ENCODE data around the gene LTBP4. TPM values are rescaled to one million over a fixed set of nuclear protein-coding genes. Genes with fewer than 3 reads are reported as not detected.

Gene LTBP4
- total RNA-seq, 4 donors from 2014 or later, result 851 to 1,504 (median 1,156) TPM

DNA sequence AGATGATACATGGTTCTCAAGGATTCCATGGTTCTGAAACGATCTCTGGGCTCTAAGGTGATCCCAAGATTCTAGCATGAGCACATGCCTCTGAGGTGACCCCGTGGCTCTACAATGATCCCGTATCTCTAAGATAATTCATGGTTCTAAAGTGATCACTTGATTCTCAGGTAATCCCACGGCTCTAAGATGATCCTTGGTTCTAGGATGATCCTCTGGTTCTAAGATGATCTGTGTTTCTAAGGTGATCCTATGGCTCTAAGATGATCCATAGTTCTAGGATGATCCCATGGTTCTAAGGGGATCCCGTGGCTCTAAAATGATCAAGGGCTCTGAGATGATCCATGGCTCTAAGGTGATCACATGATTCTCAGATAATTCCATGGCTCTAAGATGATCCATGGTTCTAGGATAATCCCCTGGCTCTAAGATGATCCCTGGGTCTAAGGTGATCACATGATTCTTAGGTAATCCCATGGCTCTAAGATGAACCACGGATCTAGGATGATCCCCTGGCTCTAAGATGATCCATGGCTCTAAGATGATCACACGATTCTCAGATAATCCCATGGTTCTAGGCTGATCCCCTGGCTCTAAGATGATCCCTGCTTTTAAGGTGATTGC is 67.9 kb downstream of the LTBP4 start:
- 93 to 95% methylated on average over 7 of the region's 7 CpGs for WGBS, 2 donors
- no peak overlapping the region for H3K4me3 ChIP-seq
- H3K27ac ChIP-seq, result no peak overlapping the region
- H3K4me1 ChIP-seq, result peaks cover 0 to 22% (median 2%) of the 10 kb centered on the region in 4 donors
- no peak for DNase-seq (ENCODE audit: low spot score in 2 of 2)
- H3K36me3 ChIP-seq, result peaks cover 0 to 75% (median 6%) of the 10 kb centered on the region in 3 donors
- H3K9me3 ChIP-seq, result peaks cover 0 to 5% (median 0%) of the 10 kb centered on the region in 4 donors
- TF ChIP-seq, protein P1, sequence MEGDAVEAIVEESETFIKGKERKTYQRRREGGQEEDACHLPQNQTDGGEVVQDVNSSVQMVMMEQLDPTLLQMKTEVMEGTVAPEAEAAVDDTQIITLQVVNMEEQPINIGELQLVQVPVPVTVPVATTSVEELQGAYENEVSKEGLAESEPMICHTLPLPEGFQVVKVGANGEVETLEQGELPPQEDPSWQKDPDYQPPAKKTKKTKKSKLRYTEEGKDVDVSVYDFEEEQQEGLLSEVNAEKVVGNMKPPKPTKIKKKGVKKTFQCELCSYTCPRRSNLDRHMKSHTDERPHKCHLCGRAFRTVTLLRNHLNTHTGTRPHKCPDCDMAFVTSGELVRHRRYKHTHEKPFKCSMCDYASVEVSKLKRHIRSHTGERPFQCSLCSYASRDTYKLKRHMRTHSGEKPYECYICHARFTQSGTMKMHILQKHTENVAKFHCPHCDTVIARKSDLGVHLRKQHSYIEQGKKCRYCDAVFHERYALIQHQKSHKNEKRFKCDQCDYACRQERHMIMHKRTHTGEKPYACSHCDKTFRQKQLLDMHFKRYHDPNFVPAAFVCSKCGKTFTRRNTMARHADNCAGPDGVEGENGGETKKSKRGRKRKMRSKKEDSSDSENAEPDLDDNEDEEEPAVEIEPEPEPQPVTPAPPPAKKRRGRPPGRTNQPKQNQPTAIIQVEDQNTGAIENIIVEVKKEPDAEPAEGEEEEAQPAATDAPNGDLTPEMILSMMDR (IDR thresholded peaks at IDR 0.05), result no peak
- H3K27me3 ChIP-seq, result no peaks in the 10 kb centered on the region

DNA sequence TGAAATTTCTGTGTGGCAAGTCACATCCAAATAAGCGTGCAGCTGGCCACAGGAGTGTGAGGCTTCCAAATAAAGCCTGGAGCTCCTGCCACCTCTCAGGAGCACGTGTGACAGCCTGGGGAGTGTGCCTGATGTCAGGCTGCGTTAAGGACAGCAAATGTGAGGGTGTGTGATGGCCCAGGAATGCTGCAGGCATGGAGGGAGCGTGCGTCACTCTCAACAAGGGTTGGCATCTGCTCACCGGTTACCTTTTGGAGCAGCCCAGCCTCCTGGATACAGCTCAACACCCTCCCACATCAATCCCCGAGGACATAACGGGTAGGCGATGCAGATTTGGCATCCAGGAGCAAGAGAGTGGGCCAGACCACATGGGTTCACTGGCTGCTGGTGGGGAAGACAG is 70.2 kb downstream of the LTBP4 start:
- no peaks in the 10 kb centered on the region for H3K27me3 ChIP-seq
- peaks cover 0 to 5% (median 0%) of the 10 kb centered on the region in 4 donors for H3K9me3 ChIP-seq
- WGBS, 2 donors, result 77 to 83% methylated on average over 5 to 9 of the region's 9 CpGs
- H3K4me3 ChIP-seq, result no peak overlapping the region
- no peak overlapping the region for H3K27ac ChIP-seq
- TF ChIP-seq, protein P1 (IDR thresholded peaks at IDR 0.05), result no peak
- TF ChIP-seq POLR2A (IDR thresholded peaks at IDR 0.05), result no peak
- TF ChIP-seq EP300 (IDR thresholded peaks at IDR 0.05), result no peak
- peaks cover 0 to 8% (median 0%) of the 10 kb centered on the region in 4 donors for H3K4me1 ChIP-seq
- DNase-seq (ENCODE audit: low spot score in 2 of 2), result no peak
- H3K36me3 ChIP-seq, result peaks cover 8 to 98% (median 18%) of the 10 kb centered on the region in 3 donors

DNA sequence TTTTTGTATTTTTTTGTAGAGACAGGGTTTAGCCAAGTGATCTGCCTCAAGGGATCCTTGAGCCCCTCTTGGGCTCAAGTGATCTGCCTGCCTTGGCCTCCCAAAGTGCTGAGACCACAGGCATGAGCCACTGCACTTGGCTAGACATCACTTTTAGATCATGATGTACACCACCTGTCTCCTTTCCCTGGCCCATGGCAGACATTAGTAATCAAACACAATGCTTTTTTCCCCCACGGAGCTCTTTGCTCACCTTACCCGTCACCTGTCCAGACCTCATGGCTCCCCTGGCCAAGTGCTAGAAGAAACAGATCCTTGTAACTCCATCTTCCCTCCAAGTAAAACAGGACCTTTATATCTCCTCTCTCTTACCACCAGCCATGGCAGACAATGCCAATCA is 70.9 kb downstream of the LTBP4 start:
- H3K27me3 ChIP-seq, result no peaks in the 10 kb centered on the region
- peaks cover 0 to 5% (median 0%) of the 10 kb centered on the region in 4 donors for H3K9me3 ChIP-seq
- peaks cover 0 to 7% (median 0%) of the 10 kb centered on the region in 4 donors for H3K4me1 ChIP-seq
- TF ChIP-seq EP300 (IDR thresholded peaks at IDR 0.05), result no peak
- TF ChIP-seq, protein P1 (IDR thresholded peaks at IDR 0.05), result no peak
- no peak for TF ChIP-seq POLR2A (IDR thresholded peaks at IDR 0.05)
- no peak for DNase-seq (ENCODE audit: low spot score in 2 of 2)
- 70 to 85% methylated on average over 2 of the region's 2 CpGs for WGBS, 2 donors
- peaks cover 14 to 100% (median 18%) of the 10 kb centered on the region in 3 donors for H3K36me3 ChIP-seq
- no peak overlapping the region for H3K4me3 ChIP-seq
- peak overlapping the region in 1 of 4 donors; percentile 24 for H3K27ac ChIP-seq

DNA sequence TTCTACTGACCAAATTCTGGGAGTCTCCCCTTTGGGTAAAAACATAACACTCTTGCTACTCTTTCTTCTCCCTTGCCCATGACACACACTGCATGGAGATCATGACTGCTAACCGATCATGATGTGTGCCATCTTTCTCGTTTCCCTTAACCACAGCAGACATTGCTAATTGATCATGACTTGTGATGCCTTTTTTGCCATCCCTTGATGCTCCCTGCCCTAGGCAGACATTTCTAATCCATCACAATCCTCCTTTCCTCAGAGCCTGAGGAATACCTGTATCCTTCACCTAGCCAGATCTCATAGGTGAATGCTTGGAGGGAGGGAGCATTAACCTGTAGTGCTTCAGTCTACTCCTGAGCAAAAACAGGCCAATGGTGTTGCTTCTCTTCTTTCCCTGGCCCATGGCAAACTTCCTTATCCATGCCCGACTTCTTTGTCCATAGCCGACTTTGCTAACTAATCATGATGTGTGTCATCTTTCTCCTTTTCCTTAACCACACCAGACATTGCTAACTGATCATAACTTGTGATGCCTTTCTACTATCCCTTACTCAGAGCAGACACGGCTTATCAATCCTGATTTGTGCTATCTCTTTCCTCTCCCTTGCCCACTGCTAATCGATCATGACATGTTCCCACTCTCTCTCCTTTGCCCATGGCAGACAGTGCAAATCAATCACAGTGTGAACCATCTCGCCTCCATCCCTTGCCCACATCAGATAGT is 71.6 kb downstream of the LTBP4 start:
- WGBS, 2 donors, result 93 to 96% methylated on average over 7 of the region's 7 CpGs
- H3K36me3 ChIP-seq, result peaks cover 18 to 100% (median 21%) of the 10 kb centered on the region in 3 donors

More for the DNA sequence above, 71.6 kb downstream of the LTBP4 start:
- Histone ChIP-seq H3K9me3 (peaks cover 0 to 5% (median 0%) of the 10 kb centered on the region in 4 donors), H3K27me3 (no peaks in the 10 kb centered on the region), H3K4me1 (peaks cover 0 to 7% (median 0%) of the 10 kb centered on the region in 4 donors), H3K4me3 (no peak overlapping the region), H3K27ac (no peak overlapping the region)
- no peak for DNase-seq (ENCODE audit: low spot score in 2 of 2)
- TF ChIP-seq, protein P1 (IDR thresholded peaks at IDR 0.05), result no peak
- TF ChIP-seq EP300 (IDR thresholded peaks at IDR 0.05), result no peak
- no peak for TF ChIP-seq POLR2A (IDR thresholded peaks at IDR 0.05)

Data from tibial nerve (tissue), 4 donors.